GM12878 (cell line): ENCODE results near the gene SULF2. TPM values are rescaled to one million over a fixed set of nuclear protein-coding genes. Genes with fewer than 3 reads are reported as not detected.

Experiments
- ATAC-seq: fragments of 200-7000 bp; cut with Tn5 transposase; 3 replicates; pipeline ENCODE4 v1.9.1; 2020; ENCODE audit warnings: mild to moderate bottlenecking, moderate library complexity
- BruUV-seq: library from RNA; stranded (reverse); fragments of 400-500 nt; replicated peaks from 2 replicates; lab custom pipeline; 2021; lab: Mats Ljungman, UMichigan
- CTCF ChIA-PET: fragments of 300-600 bp; sonication (Branson Sonifier 250); formaldehyde crosslinking; extraction: SDS; loops from one replicate; lab custom pipeline; 2021; ENCODE audit warnings: inconsistent platforms; lab: Yijun Ruan, JAX
- POLR2A ChIA-PET: fragments of 350-600 bp; formaldehyde crosslinking; extraction: SDS; loops from one replicate; lab custom pipeline; 2021; ENCODE audit warnings: inconsistent platforms; lab: Charles Lee
- RAD21 ChIA-PET: fragments of 300-600 bp; sonication (Branson Sonifier 250); formaldehyde crosslinking; loops from one replicate; lab custom pipeline; 2023; ENCODE audit warnings: antibody characterized with exemption; ENCODE audit not compliant: unreplicated experiment; lab: Charles Lee
- SMC1A ChIA-PET: fragments of 300-600 bp; sonication (Branson Sonifier 250); formaldehyde crosslinking; loops from one replicate; lab custom pipeline; 2023; ENCODE audit not compliant: unreplicated experiment, uncharacterized antibody; lab: Charles Lee
- DNase-seq: peaks from one replicate; pipeline ENCODE4 v3.0.0-alpha.2; 2011; ENCODE audit warnings: low read depth, low spot score
- FAIRE-seq: peaks from 3 replicates; lab custom pipeline; 2011; peaks lifted over from hg19 to GRCh38; lab: Jason Lieb, UNC
- H2AFZ ChIP-seq: 2 replicates; pipeline ENCODE4 v1.6.0; 2011; ENCODE audit warnings: low read depth, low read length, control low read depth; ENCODE audit not compliant: control insufficient read depth
- H3K27ac ChIP-seq: 2 replicates; pipeline ENCODE4 v1.5.1; 2011; ENCODE audit warnings: control low read depth; ENCODE audit not compliant: control insufficient read depth, insufficient read depth
- H3K27me3 ChIP-seq, 2 experiments: replicated peaks in 1 of 2; 2 replicates each; pipeline versions ENCODE4 v1.6.0 to v1.6.1; 2011; ENCODE audit warnings: low read length in 1 of 2; ENCODE audit not compliant: control insufficient read depth in 2 of 2, insufficient read depth in 2 of 2
- H3K36me3 ChIP-seq, 2 experiments: 2 replicates each; pipeline ENCODE4 v1.5.1; 2011; ENCODE audit warnings: low read length in 1 of 2; ENCODE audit not compliant: control insufficient read depth in 2 of 2, insufficient read depth in 2 of 2
- H3K4me1 ChIP-seq: 2 replicates; pipeline ENCODE4 v1.6.1; 2011; ENCODE audit warnings: mild to moderate bottlenecking, low read length, moderate library complexity, mixed read lengths; ENCODE audit not compliant: control insufficient read depth, insufficient read depth
- H3K4me2 ChIP-seq: 2 replicates; pipeline ENCODE4 v1.6.0; 2011; ENCODE audit warnings: control low read depth; ENCODE audit not compliant: control insufficient read depth, insufficient read depth
- H3K4me3 ChIP-seq: fragments of 200-600 bp; sonication (generic); 2 replicates; pipeline ENCODE4 v1.5.1; 2016
- H3K79me2 ChIP-seq: 2 replicates; pipeline ENCODE4 v1.6.0; 2011; ENCODE audit warnings: low read length; ENCODE audit not compliant: control insufficient read depth, insufficient read depth
- H3K9ac ChIP-seq: 2 replicates; pipeline ENCODE4 v1.8.0; 2011; ENCODE audit warnings: low read length, control low read depth, mixed read lengths; ENCODE audit not compliant: control insufficient read depth, insufficient read depth
- H3K9me3 ChIP-seq: replicated peaks from 3 replicates; pipeline ENCODE4 v1.5.1; 2011; ENCODE audit warnings: mild to moderate bottlenecking, low read length; ENCODE audit not compliant: control insufficient read depth, insufficient read depth
- H4K20me1 ChIP-seq: 2 replicates; pipeline ENCODE4 v1.6.0; 2011; ENCODE audit not compliant: control insufficient read depth, insufficient read depth
- ATF3 ChIP-seq: IDR thresholded peaks from 2 replicates; pipeline ENCODE4 v1.6.1; 2011; ENCODE audit warnings: low read depth, mild to moderate bottlenecking, low read length, moderate library complexity, borderline replicate concordance; ENCODE audit errors: extremely low read depth
- EED ChIP-seq: sonication (generic); IDR thresholded peaks from 2 replicates; pipeline ENCODE4 v1.6.1; 2016; ENCODE audit warnings: antibody characterized with exemption, low read depth
- NFYB ChIP-seq: IDR thresholded peaks from 2 replicates; pipeline ENCODE4 v1.6.1; 2011; ENCODE audit warnings: low read depth, mild to moderate bottlenecking, low read length, improper control_type of control experiment, moderate library complexity; ENCODE audit not compliant: insufficient read depth
- POLR2AphosphoS2 ChIP-seq: IDR thresholded peaks from 2 replicates; pipeline ENCODE4 v1.6.1; 2011; ENCODE audit warnings: low read depth, mild to moderate bottlenecking, low read length, improper control_type of control experiment, moderate library complexity
- RAD51 ChIP-seq: fragments of 450-650 bp; IDR thresholded peaks from 2 replicates; pipeline ENCODE4 v1.6.1; 2016; ENCODE audit warnings: moderate library complexity, mild to moderate bottlenecking, inconsistent platforms
- USF1 ChIP-seq: IDR thresholded peaks from 2 replicates; pipeline ENCODE4 v1.6.1; 2011; ENCODE audit warnings: borderline replicate concordance, low read depth, mild to moderate bottlenecking, moderate library complexity, mixed read lengths, low read length; ENCODE audit not compliant: insufficient read depth; ENCODE audit errors: extremely low read length
- ZNF274 ChIP-seq: IDR thresholded peaks from one replicate; pipeline ENCODE4 v1.8.0; 2011; ENCODE audit not compliant: insufficient read length, insufficient read depth
- WGBS: methylation state at CpG from one replicate; pipeline ENCODE4 v1.1.6; 2016; ENCODE audit warnings: low lambda C conversion rate; ENCODE audit not compliant: insufficient replicate concordance, insufficient coverage; ENCODE audit errors: missing lambda C conversion rate; 5-methylcytosine and 5-hydroxymethylcytosine counted together
- in situ Hi-C: fragments of 300-500 bp; cut with MboI; formaldehyde crosslinking; loops from 9 replicates; pipeline ENCODE4 v1.14.3; 2018; ENCODE audit warnings: mixed read lengths
- intact Hi-C: fragments of 100-400 bp; cut with micrococcal nuclease; formaldehyde crosslinking; loops from one replicate; pipeline ENCODE4 v1.14.2; 2022; ENCODE audit not compliant: unreplicated experiment
- polyA plus RNA-seq, 11 experiments: library from polyadenylated mRNA; depleted of rRNA in 4 of 11; unstranded in 6 of 11; stranded (reverse) in 5 of 11; fragments of >200 nt; fragmentation: Nextera tagmentation in 4 of 11; fragmentation: Illumina TruSeq in 1 of 11; extraction: Ambion mirVana in 4 of 11; extraction: Trizol in 1 of 11; gene quantifications; 1 replicate in 1 of 11; 2 replicates in 10 of 11; pipeline versions ENCODE4 v1.2.1 to v1.2.3, GENCODE V29; 2011 to 2016; ENCODE audit warnings: inconsistent platforms in 2 of 11, missing spikeins in 2 of 11, low read depth in 1 of 11
- total RNA-seq, 4 experiments: library from RNA; depleted of rRNA in 3 of 4; stranded (reverse); fragments of >200 nt in 3 of 4; fragmentation: Illumina TruSeq in 1 of 4; extraction: Trizol in 1 of 4; gene quantifications; 2 replicates each; pipeline versions ENCODE4 v1.2.1 to v1.2.3, GENCODE V29; 2013 to 2021

SULF2 gene
- total and polyA plus RNA-seq, 10 of the 15 experiments (the other 5 are each of a cell fraction or from before 2014, with no cell fraction given) = 0.69 to 4.1 (median 1.6) TPM

- Histone ChIP-seq H3K27ac (no peak overlapping the region), H4K20me1 (no peaks in the 10 kb centered on the region), H3K4me3 (no peak overlapping the region), H3K4me2 (no peak overlapping the region), H3K27me3 (peaks cover 0 to 2% of the 10 kb centered on the region in 2 experiments; a peak in 2 of 4 replicates), H3K9ac (no peak overlapping the region), H3K36me3 (no peaks in the 10 kb centered on the region), H2AFZ (no peak overlapping the region), H3K79me2 (no peaks in the 10 kb centered on the region), H3K9me3 (no peaks in the 10 kb centered on the region; the same call in 2 of the 3 replicates), H3K4me1 (peaks cover 5% of the 10 kb centered on the region)
- ChIA-PET SMC1A (no interaction called here), POLR2A (no interaction called here), CTCF (no interaction called here), RAD21 (no interaction called here)
- intact Hi-C loops = no loop called here
- in situ Hi-C loops = no loop called here
- FAIRE-seq (no peak), ATAC-seq (no peak), DNase-seq (no peak)
- BruUV-seq = no TSS peak
- 46% methylated on average over 5 of the region's 7 CpGs for WGBS
- no peak for TF ChIP-seq ZNF274
- no peak for TF ChIP-seq EED
- TF ChIP-seq POLR2AphosphoS2 = no peak
Measured at GRCh38 chr20:47765271-47765670, 20.0 kb downstream of the SULF2 start.

GRCh38 chr20:47764154-47764733 is 21.0 kb downstream of the SULF2 start:
- H3K4me1 ChIP-seq = peaks cover 5% of the 10 kb centered on the region
- SMC1A ChIA-PET = no interaction called here
- no peak overlapping the region for H2AFZ ChIP-seq
- in situ Hi-C loops = no loop called here
- H3K27me3 ChIP-seq = peaks cover 0 to 2% of the 10 kb centered on the region in 2 experiments; a peak in 2 of 4 replicates
- RAD21 ChIA-PET = no interaction called here
- no peaks in the 10 kb centered on the region for H3K79me2 ChIP-seq
- no peak for DNase-seq
- ATAC-seq = peak; percentile 40; the same call in 2 of the 3 replicates
- H4K20me1 ChIP-seq = no peaks in the 10 kb centered on the region
- 39% methylated on average over 8 of the region's 8 CpGs for whole genome bisulfite sequencing
- H3K36me3 ChIP-seq = no peaks in the 10 kb centered on the region
- FAIRE-seq = no peak
- CTCF ChIA-PET = no interaction called here
- peak; percentile 52; the same call in 1 of the 2 replicates for TF ChIP-seq RAD51
- TF ChIP-seq ATF3 = no peak
- TF ChIP-seq USF1 = peak; percentile 56
- TF ChIP-seq NFYB = peak; percentile 64; the same call in 1 of the 2 replicates
- H3K9me3 ChIP-seq = no peaks in the 10 kb centered on the region; the same call in 2 of the 3 replicates
- no peak overlapping the region for H3K9ac ChIP-seq
- no peak overlapping the region for H3K4me2 ChIP-seq
- no TSS peak for BruUV-seq
- no peak overlapping the region for H3K27ac ChIP-seq
- no peak overlapping the region for H3K4me3 ChIP-seq
- POLR2A ChIA-PET = no interaction called here
- intact Hi-C loops = no loop called here
